Uterus (tissue), 2 donors: ENCODE results near the gene NAA10.

ENCODE experiments used
- POLR2A ChIP-seq, 2 donors: fragments of 450-650 bp; IDR thresholded peaks; one replicate each; pipeline ENCODE4 v1.6.1; 2016; ENCODE audit warnings: antibody characterized with exemption in 2 of 2, mild to moderate bottlenecking in 1 of 2, moderate library complexity in 1 of 2
- TF ChIP-seq, protein P1 (sequence below), 4 experiments: fragments of 200-600 bp in 2 of 4; fragments of 450-650 bp in 2 of 4; sonication (generic) in 2 of 4; IDR thresholded peaks; one replicate each; pipeline ENCODE4 v1.5.1; 2016 to 2019; ENCODE audit warnings: antibody characterized with exemption in 4 of 4, mild to moderate bottlenecking in 2 of 4, moderate library complexity in 1 of 4

GRCh38 chrX:153969125-153969903 lies 34.5 kb upstream of the NAA10 start:
- TF ChIP-seq, protein P1, sequence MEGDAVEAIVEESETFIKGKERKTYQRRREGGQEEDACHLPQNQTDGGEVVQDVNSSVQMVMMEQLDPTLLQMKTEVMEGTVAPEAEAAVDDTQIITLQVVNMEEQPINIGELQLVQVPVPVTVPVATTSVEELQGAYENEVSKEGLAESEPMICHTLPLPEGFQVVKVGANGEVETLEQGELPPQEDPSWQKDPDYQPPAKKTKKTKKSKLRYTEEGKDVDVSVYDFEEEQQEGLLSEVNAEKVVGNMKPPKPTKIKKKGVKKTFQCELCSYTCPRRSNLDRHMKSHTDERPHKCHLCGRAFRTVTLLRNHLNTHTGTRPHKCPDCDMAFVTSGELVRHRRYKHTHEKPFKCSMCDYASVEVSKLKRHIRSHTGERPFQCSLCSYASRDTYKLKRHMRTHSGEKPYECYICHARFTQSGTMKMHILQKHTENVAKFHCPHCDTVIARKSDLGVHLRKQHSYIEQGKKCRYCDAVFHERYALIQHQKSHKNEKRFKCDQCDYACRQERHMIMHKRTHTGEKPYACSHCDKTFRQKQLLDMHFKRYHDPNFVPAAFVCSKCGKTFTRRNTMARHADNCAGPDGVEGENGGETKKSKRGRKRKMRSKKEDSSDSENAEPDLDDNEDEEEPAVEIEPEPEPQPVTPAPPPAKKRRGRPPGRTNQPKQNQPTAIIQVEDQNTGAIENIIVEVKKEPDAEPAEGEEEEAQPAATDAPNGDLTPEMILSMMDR (IDR thresholded peaks at IDR 0.05), result no peak
- no peak for TF ChIP-seq POLR2A (IDR thresholded peaks at IDR 0.05)
